Liver (tissue), 3 donors: ENCODE data around the gene HTR1E.
"Not testable (repeated sequence)": the region's sequence is repeated elsewhere in the genome, so short reads cannot be mapped to it uniquely, and the experiment has no call there.

Experiments used
- CTCF ChIP-seq: fragments of 150-350 bp; IDR thresholded peaks from 2 replicates; pipeline ENCODE4 v1.5.1; 2017; ENCODE audit warnings: improper control_type of control experiment, low read depth, low read length; ENCODE audit not compliant: missing input control
- JUND ChIP-seq, 2 donors: IDR thresholded peaks; 2 replicates each; pipeline ENCODE4 v1.6.1; 2016; ENCODE audit warnings: antibody characterized with exemption in 2 of 2
- TF ChIP-seq, protein P1 (sequence below): IDR thresholded peaks from 2 replicates; pipeline ENCODE4 v1.6.1; 2016; ENCODE audit warnings: antibody characterized with exemption, mild to moderate bottlenecking
- donor health status: healthy.
- donor health status: healthy.

GRCh38 chr6:87006541-87006940 lies 69.2 kb downstream of the HTR1E start:
- not testable (repeated sequence) for TF ChIP-seq CTCF; JUND (IDR thresholded peaks at IDR 0.05)
- TF ChIP-seq, protein P1, sequence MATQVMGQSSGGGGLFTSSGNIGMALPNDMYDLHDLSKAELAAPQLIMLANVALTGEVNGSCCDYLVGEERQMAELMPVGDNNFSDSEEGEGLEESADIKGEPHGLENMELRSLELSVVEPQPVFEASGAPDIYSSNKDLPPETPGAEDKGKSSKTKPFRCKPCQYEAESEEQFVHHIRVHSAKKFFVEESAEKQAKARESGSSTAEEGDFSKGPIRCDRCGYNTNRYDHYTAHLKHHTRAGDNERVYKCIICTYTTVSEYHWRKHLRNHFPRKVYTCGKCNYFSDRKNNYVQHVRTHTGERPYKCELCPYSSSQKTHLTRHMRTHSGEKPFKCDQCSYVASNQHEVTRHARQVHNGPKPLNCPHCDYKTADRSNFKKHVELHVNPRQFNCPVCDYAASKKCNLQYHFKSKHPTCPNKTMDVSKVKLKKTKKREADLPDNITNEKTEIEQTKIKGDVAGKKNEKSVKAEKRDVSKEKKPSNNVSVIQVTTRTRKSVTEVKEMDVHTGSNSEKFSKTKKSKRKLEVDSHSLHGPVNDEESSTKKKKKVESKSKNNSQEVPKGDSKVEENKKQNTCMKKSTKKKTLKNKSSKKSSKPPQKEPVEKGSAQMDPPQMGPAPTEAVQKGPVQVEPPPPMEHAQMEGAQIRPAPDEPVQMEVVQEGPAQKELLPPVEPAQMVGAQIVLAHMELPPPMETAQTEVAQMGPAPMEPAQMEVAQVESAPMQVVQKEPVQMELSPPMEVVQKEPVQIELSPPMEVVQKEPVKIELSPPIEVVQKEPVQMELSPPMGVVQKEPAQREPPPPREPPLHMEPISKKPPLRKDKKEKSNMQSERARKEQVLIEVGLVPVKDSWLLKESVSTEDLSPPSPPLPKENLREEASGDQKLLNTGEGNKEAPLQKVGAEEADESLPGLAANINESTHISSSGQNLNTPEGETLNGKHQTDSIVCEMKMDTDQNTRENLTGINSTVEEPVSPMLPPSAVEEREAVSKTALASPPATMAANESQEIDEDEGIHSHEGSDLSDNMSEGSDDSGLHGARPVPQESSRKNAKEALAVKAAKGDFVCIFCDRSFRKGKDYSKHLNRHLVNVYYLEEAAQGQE, result not testable (repeated sequence)
